DMS53 treated with DMSO at 0.1 percent for 48 hours (cell line): ENCODE data around the gene EEF1E1.

ENCODE experiments used
- DNase-seq: peaks from one replicate; lab custom pipeline; 2025; ENCODE audit not compliant: unreplicated experiment; lab: John Stamatoyannopoulos, UW

Gene EEF1E1

DNA sequence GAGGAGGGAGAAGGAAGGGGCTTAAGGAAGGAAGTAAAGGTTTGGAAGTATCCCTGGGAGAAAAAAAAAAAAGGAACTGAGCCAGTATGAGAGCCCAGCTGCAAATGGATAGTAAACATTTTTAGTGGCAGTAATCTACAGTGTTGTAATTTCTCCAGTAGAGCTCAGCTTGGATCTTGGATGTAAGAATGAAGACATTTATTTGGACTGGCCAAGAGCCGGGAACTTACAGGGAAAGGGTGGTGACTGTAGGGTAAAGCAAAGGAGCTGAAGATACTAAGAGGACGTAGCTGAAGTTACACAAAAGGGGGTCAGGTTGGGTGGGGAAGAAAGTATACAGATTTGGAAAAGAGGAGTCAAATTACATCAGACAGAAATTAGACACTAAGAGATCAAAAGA is 13.5 kb downstream of the EEF1E1 start:
- DNase-seq: no peak

DNA sequence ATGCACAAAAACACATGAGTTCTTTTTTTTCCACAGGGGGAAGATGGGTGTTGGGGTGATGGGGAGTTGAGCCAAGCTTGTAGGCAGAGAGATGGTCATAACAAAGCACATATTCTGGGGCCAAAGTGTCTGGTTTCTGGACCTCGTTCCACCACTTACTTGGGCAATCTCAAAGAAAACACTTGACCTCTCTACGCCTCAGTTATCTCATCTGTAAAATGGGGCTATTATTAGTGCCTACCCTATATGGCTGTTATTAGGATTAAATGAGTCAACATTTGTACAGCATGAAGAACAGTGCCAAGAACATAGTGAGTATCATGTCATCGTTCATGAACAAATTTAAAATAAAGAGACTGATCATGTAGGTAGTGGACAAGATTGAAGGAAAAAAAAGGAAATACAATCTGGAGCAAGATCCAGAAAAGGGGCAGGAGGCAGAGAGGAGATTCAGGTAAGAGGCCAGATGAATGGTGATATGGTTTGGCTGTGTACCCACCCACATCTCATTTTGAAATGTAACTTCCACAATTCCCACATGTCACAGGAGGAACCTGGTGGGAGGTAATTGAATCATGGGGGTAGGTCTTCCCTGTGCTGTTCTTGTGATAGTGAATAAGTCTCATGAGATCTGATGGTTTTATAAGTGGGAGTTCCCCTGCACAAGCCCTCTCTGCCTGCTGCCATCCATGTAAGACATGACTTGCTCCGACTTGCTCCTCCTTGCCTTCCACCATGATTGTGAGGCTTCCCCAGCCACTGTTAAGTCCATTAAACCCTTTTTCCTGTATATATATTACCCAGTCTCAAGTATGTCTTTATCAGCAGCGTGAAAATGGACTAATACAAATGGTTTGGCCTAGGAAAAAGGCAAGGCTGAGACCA is 14.2 kb downstream of the EEF1E1 start:
- DNase-seq: no peak

DNA sequence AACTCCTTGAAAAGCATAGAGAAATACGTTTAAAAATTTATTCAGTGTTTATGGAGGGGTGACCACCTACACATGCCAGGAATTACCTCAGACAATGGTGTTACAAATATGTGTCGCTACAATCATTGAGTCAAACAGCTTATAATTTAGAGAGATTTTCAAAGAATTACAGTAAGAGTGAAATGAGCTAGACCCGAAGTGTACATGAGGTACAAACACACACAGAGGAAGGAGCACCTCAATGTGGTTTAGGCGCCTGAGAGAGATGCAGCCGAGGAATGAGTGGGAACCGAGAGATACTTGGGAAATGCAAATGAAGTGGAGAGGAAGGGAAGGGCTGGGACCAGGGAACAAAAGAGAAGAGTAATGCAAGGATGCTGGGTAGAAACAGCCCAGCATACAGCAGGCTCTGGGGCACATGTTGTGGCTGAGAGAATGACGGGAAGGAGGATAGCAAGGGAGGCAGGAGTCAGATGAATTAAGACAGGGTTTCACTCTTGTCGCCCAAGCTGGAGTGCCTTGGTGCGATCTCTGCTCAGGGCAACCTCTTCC is 15.5 kb downstream of the EEF1E1 start:
- no peak for DNase-seq

DNA sequence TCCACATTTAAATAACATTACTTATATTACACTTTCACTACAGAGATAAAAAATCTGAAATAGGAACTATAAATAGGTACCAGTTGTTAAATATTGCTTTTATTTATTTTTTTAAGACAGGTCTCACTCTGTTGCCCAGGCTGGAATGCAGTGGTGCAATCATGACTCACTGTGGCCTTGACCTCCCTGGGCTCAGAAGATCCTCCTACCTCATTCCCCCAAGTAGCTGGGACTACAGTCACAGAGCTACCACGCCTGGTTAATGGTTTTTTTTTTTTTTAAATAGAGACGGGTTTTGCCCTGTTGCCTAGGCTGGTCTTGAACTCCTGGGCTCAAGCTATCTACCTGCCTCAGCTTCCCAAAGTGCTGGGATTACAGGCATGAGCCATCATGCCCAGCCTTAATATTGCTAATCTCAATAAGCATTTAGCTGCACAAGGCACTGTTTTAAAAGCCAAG is 17.3 kb downstream of the EEF1E1 start:
- peak; percentile 22 for DNase-seq

DNA sequence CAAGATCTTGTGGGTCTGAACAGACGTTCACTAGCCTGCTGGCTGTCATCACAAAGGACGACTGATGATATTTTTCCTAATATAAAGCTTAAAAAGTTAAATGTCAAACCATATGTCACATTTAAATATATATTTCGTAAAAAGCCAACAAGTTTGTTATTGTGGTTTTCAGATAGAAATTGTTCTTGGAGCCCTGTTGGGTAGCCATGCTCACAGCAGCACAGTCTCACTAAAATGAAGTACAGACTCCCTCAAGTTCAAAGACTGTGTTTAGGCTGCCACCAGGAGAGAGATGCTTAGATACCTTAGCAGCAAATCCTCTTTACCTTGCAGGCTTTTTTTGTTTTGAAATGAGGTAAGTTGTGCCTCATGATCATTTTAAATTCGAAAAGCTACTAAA is 17.8 kb downstream of the EEF1E1 start:
- DNase-seq: no peak

DNA sequence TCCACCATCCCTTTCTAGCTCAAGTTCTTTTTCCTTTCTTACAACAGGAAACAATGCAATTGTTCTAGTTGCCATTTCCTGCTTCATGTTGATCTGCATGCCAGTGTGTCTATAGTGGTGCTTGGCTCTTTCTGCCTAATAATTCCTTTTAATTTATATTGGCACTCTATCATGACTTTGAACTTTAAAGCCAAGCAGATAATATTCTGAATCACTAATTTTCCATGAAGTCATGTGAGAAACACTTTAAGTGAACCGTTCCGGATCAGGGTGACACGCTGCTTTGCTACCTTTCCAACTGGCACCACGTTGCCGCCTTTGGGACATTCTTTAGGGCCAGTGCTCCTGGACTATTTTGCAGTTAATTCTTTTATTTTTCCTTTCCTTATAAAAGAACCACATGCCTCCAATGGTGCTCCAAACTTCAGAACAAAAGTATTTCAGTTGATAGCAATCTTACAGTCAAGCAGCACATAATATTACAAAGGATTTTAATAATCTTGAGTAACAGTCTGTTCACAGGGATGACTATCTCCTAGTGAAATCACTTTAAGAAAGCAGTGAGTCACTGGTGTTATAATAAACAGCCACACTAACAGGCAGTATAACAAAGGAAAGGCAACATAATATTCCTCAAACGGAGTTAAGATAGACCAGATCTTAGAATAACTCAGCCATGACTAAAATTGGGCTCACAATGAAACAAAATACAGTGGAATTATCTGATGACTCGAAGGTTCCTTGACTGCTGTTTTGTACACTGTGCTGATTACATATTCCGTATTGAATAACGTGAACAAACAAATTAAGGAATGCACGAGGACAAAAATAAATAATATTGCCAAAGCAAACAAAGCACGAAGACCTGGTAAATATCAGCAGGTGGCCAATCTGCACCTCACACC is 19.1 kb downstream of the EEF1E1 start:
- DNase-seq: peak; percentile 14

DNA sequence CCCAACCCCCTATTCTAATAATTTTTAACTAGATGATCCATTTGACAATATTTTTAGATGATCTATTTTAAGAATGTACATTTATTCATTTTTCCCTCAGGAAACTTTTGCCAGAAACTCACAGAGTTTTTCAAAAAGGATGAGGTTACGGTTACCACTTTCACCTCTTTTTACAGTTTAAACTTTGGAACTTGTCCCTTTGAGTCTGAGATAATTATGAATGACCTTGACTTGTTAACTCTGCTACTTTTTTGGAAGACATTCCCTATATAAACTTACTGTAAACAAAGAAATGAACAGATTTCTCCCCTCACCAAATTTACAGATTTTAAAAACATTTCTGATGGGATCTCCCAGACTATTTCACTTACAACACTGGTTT is 19.8 kb downstream of the EEF1E1 start:
- DNase-seq: no peak

DNA sequence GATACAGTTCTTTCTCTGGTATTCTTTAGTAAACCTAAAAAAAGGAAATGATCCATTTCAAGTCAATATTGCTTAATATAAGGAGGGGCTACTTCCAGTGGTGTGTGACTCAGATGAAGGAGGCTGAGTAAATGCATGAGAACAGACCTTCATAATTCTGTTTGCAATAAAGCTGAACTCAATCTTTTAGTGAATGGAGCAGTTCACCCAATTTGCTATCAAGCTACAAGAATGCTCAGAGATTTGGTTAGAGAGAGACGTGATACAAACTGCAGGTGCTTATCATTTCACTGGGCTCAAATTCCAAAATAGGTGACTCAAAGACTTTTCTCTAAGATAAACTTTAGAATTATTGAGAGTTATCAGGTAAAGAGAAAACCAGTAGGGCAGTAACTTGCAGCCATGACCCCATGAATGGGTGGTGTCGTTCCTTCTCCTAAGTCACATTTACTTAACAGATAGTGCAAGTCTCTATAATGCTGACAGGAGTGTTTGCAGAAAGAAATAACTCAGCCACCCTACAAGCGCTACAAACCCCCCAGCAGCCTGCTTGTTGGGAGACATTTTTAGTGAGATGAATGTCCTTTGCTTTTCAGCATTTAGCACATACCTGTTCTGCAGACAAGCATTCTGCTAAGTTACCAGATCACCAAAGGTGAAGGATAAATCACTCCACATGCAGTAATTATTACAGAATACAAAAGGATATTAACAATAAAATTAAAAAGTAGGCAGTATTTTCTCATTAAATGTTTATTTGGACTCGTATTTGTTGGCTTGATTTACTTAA is 21.8 kb downstream of the EEF1E1 start:
- no peak for DNase-seq

DNA sequence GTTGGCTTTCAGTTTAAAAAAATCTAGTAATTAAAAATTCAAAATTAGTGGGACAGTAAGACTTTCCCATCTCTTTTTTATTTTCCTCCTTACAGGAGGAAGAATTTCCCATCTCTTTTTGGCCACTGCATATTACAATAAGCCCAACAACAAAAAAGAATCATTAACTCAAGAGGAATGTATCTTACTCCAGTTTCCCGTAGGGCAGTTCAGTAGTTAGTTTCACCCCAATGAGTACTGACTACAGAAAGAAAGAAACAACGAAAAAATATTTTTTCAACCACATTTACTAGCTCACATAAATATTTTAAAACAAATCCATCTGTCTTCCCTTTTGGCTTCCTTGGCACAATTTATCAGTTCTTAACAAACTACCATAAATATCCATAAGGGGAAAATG is 23.2 kb downstream of the EEF1E1 start:
- no peak for DNase-seq

DNA sequence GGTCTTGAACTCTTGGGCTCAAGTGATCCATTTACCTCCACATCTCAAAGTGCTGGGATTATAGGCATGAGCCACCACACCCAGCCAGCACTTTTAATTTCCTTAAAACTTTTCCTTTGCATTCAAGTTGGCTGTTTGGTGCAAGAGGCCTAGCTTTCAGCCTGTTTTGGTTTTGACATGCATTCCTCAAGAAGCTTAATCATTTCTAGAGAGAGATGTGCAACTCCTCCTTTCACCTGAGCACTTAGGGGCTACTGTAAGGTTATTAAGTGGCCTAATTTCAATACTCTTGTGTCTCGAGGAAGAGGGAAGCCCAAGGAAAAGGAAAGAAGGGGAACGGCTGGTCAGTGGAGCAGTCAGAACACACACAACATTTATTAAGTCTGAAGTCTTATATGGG is 24.4 kb downstream of the EEF1E1 start:
- no peak for DNase-seq

DNA sequence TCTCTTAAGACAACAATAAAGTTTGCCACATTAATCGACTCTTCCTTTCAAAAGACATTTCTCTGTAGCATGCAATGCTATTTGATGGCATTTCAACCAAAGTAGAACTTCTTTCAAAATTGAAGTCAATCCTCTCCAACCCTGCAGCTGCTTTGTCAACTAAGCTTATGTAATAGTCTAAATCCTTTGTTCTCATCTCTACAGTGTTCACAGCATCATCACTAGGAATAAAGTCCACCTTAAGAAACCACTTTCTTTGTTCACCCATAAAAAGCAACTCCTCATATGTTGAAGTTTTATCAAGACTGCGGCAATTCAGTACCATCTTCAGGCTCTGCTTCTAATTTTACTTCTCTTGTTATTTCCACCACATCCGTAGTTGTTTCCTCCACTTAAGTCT is 26.6 kb downstream of the EEF1E1 start:
- no peak for DNase-seq

DNA sequence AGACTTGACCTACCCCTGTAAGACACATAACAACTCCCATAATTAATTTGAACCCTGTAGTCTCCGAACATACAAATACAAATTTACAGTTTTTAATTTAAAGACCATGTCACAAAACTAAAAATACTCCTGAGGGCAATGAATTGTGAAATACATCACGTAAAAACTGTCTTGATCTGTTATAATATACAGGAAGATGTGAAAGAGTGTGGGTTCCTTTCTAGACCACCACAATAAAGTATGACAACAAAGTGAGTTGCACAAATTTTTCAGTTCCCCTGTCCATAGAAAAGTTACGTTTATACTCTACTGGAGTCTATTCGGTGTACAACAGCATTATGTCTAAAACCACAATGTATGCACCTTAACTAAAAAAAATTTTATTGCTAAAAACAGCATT is 27.2 kb downstream of the EEF1E1 start:
- DNase-seq: no peak

DNA sequence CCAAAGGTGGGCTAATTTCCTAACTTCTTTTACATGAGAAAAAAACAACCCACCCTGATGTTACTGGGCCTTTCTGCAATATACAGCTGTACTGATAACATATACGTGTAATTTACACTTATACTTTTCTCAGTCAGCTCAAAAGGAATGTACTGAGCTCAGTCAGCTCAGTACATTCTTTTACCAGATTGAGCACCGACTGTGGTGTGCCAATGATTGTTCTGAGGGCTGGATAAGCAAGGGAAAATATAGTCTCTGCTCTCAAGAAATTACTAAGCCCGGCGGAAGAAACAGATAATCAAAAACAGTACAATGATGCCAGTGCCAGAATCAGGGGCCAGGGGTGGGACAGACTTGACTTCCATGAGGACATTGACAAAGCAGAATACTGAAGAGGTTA is 28.1 kb downstream of the EEF1E1 start:
- no peak for DNase-seq

DNA sequence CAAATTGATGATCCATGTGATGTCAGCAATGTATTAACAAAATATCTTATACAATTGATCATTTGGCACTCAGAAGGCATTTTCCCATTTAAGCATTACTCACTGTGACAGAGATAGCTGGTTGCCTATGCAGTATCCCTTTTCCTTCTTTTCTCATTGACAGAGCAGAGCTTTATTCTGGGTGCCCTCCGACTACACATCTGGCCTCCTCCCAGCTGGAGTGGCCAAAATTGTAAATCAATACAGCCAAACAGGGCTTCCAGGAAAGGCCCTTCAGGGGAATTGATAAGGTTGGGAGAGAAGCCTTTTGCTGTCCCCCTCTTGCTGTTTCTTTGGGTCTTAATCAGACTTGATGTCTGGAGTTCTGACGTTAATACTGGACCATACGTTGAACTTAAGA is 28.6 kb downstream of the EEF1E1 start:
- DNase-seq: no peak

DNA sequence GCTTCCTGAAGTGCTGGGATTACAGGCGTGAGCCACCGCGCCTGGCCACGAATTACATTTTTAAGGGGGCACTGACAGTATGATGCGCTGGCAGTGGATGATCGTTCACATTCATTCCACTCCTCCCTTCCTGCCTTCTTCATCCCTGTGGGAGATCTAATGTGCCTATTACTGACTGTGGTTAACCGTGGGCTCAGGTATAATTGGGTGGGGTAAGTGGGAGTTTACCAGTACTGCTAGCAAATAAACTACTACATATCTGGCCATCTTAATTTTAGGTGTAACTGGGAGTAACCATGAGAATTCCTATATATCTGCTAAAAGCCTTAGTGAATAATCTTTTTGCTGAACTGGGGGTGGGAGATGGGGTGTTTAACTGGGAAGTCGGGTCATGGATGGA is 31.6 kb downstream of the EEF1E1 start:
- DNase-seq: no peak

DNA sequence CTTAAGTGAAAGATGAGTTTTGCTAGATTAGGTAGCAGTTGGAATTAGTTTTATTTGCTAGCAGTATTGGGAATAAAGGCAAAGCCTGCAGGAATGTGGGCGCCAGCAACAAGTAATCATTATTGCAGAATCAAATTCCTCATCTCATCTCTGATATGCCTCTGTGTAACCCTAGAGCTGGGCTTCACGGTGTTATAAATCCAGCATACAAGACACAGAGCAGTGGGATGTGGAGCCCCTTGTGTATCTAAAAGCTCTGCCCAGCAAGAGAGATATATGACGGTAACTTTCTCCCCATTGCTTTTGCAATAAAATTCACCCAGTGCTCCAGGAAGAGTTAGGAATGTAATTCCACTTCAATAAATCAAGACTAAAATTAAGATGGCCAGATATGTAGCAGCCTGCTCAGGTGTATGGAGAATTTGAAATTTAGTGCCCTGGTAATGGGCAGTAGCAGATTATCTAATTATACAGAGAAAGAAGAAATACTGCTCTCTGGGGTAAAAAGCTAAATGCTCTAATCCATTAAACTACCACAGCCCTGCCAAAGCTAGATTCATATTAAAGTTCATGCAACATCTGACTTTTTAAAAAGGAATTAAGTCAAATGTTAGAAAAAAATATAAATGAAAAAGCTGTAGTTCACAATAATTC is 32.6 kb downstream of the EEF1E1 start:
- DNase-seq: no peak

DNA sequence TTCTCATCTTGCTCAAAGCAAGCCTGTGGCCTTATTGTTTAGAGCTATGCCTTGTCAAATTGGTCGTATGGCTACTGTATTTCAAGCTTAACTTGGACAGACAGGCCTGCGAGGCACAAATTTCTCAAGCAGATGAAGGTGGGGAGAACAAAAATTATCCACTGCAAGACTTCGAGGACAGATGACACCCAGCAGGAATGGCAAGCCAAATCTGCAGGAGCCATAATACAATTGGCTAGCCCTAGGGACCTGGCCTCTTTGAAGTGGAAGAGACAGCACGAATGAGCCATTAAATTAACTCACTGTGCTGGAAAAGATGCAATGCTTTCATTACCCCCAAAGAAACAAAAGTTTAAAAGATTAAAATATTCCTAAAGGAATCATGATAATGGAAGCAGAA is 33.2 kb downstream of the EEF1E1 start:
- no peak for DNase-seq

DNA sequence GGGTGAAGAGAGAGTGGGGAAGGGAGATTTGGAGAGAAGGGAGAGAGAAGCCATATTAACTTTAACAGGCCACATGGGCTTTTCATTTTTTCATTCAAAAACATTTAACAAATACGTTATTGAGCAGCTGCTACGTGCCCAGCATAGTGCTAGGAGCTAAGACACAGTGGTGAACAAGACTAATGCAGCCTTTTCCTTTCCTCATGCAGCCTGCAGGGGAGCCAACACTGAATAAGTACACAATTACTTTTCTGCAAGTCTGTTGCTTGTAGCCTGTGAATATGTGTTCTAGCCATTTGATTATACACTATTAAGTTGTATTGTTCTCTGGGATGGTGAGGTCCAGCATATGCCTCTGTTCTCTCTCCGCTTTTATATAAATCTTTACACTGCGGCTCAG is 36.2 kb downstream of the EEF1E1 start:
- no peak for DNase-seq

DNA sequence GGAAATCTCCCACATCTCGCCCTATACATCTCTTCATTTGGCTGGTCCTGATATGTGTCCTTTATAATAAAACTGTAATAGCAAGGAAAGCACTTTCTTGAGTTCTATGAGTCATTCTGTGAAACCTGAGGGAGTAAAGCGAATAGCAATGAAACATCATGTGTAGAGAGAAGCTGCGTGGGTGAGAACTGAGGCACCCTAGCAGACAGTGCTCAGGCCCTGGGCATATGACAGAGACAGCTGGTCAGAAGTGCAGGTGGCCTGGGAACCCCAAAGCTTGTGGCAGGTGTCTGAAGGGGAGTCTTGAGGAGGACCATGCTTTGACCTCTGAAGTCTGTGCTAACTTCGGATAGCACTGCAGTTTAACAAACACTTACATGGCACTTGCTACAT is 36.8 kb downstream of the EEF1E1 start:
- DNase-seq: no peak
